GM12801 (cell line): ENCODE data around the gene ROR1.

Experiments used
- TF ChIP-seq, protein P1 (sequence below): IDR thresholded peaks from one replicate; pipeline ENCODE4 v1.5.1; 2011; ENCODE audit warnings: control low read depth; ENCODE audit not compliant: insufficient read length; ENCODE audit errors: extremely low read depth

The ROR1 gene

DNA sequence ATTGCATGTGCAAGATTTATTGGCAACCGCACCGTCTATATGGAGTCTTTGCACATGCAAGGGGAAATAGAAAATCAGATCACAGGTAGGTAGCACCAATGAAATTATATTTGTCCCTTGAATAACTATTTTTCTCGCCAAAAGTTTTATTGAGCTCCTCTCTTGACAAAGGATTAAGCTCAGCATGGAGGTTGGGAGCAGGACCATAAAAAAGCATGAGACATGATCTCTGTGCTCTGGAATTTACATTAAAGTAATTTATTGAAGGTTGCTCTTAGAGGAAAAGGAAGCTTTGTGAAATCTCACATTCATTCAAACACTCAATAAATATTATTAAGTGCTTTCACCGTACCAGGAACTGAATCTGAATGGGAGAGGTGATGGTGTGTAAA is 363.6 kb downstream of the ROR1 start:
- TF ChIP-seq, protein P1, sequence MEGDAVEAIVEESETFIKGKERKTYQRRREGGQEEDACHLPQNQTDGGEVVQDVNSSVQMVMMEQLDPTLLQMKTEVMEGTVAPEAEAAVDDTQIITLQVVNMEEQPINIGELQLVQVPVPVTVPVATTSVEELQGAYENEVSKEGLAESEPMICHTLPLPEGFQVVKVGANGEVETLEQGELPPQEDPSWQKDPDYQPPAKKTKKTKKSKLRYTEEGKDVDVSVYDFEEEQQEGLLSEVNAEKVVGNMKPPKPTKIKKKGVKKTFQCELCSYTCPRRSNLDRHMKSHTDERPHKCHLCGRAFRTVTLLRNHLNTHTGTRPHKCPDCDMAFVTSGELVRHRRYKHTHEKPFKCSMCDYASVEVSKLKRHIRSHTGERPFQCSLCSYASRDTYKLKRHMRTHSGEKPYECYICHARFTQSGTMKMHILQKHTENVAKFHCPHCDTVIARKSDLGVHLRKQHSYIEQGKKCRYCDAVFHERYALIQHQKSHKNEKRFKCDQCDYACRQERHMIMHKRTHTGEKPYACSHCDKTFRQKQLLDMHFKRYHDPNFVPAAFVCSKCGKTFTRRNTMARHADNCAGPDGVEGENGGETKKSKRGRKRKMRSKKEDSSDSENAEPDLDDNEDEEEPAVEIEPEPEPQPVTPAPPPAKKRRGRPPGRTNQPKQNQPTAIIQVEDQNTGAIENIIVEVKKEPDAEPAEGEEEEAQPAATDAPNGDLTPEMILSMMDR, result no peak

DNA sequence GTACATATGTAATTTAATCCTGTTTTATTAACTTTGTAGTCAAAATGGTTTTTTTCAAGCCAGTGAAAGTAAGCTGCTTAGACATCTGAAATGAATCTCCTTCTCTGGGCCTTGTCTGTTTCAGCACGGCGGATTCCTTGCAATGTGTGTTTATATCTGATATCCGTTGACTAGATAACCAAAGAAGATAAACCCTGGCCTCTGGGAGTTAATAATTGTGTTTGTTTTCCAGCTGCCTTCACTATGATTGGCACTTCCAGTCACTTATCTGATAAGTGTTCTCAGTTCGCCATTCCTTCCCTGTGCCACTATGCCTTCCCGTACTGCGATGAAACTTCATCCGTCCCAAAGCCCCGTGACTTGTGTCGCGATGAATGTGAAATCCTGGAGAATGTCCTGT is 366.1 kb downstream of the ROR1 start:
- TF ChIP-seq, protein P1, result no peak

DNA sequence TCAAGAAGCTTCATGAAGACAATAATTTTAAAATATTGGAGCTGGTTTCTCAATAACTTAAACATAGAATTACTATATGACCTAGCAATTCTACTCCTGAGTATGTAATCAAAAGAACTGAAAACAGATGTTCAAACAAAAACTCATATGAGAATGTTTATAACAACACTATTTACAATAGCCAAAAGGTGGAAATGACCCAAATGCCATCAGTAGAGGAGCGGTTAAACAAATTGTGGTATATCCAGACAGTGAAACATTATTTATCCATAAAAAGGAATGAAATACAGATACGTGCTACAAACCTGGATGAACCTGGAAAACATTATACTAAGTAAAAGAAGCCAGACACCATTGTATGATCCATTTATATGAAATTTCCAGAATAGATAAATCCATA is 366.8 kb downstream of the ROR1 start:
- TF ChIP-seq, protein P1, result no peak

DNA sequence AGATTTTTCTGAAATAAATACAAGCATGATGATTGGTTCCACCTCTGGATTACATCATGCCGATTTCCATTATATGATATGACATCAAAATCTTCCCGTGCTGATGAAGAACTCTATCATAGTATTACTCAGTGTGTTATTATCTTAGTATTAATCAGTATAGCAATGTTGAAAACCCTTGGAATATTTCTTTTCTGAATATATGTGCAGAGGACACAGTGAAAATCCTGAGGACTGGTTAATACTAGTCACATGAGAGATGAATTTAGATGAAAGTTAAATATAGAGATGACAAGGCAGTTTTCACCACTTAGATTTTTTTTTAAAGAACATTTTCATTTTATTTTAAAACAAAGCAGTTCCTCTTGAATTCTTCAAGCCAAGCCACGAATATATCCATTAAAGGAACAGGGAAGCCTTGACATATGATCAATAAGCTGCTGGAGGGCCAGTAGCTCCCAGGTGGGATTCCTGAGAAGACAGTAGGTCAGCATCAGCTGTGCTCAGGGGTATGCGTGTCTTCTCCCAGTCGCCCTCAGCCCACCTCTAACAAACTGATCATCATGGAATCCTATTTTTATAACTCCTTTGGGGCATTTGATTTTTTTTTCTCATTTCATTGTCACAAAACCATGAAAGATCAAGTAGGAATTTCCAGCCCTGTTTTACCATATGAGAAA is 373.4 kb downstream of the ROR1 start:
- TF ChIP-seq, protein P1, result no peak

DNA sequence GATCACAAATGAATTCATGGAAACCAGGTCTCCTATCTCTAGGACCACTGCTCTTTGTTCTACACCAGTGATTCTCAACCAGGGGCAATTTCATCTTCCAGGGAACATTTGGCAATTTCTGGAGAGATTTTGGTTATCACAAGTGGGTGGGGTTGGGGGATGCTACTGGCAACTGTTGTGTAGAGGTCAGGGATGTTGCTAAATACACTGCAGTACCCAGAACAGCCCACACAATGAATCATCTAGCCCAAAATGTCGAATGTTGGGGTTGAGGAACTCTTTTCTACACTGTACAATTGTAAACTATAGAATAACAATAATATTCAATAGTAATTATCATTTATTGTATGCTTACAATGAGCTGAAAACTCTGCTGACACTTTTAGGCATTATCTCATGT is 373.9 kb downstream of the ROR1 start:
- TF ChIP-seq, protein P1, result no peak

DNA sequence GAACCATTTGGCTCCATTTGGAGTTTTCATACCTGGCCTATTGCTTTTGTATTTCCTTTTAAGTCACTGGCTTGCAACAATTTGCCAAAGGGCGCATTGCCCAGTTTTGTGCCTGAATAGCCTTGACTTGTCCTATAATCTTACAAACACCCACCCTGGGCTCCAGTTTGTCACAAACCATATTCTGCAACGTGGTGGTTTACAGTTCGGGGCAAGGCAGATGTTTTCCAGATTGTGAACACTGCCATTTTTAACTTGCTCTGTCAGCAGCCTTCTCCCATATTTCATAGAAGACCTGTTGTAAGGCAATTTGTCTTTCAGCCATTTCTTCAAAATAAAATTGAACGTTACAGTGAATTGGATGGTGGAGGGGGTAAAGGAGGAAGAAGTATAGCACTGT is 376.4 kb downstream of the ROR1 start:
- TF ChIP-seq, protein P1, result no peak

DNA sequence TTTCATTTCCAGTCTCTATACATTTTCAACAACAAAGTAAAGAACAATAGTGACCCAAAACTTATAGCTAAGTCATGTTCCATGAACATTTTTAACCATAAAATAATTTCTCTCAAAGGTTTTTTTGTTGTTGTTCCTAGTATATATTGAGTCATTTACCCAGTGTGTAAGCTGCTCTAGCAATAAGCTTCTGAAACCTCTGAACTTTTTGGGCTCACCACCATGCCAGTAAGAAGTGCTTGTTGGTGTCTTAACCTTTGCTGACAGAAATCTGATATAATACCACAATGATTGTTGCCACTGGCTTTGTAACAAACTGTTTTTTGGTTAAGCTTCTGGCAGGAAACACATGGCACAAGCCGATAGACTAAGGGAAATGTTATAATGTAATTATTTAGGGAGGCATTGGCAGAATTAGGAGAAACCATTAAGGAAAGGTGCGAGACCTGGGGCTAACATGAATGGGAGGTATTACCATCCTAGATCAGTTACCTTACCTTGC is 377.0 kb downstream of the ROR1 start:
- TF ChIP-seq, protein P1, result no peak
